A549 (cell line): ENCODE measurements around the gene BTC.

Experiments
- EP300 ChIP-seq, 2 experiments: fragments of >200 bp; sonication (Bioruptor Twin); formaldehyde crosslinking; IDR thresholded peaks; 2 replicates in 1 of 2; 3 replicates in 1 of 2; pipeline ENCODE4 v1.6.1; 2016 to 2017
- JUN ChIP-seq, 2 experiments: fragments of >200 bp; sonication (Bioruptor Twin); formaldehyde crosslinking; IDR thresholded peaks; 2 replicates in 1 of 2; 3 replicates in 1 of 2; pipeline ENCODE4 v1.6.1; 2016 to 2017
- POLR2A ChIP-seq: IDR thresholded peaks from 2 replicates; pipeline ENCODE4 v1.6.1; 2012; ENCODE audit warnings: mild to moderate bottlenecking, low read length
- RCOR1 ChIP-seq: fragments of 150-350 bp; IDR thresholded peaks from 2 replicates; pipeline ENCODE4 v1.6.1; 2014; ENCODE audit warnings: antibody characterized with exemption, low read length, low read depth
- SMC3 ChIP-seq: fragments of >200 bp; sonication (Bioruptor Twin); formaldehyde crosslinking; IDR thresholded peaks from 3 replicates; pipeline ENCODE4 v1.6.1; 2018; ENCODE audit warnings: inconsistent platforms
- TF ChIP-seq, protein P1 (sequence below): fragments of >200 bp; sonication (Bioruptor Twin); formaldehyde crosslinking; IDR thresholded peaks from 3 replicates; pipeline ENCODE4 v1.5.1; 2016
- TF ChIP-seq, protein P2 (sequence below): fragments of >200 bp; sonication (Bioruptor Twin); formaldehyde crosslinking; IDR thresholded peaks from 3 replicates; pipeline ENCODE4 v1.6.1; 2016
- TF ChIP-seq, protein P3 (sequence below): IDR thresholded peaks from 2 replicates; pipeline ENCODE4 v1.6.1; 2012

DNA sequence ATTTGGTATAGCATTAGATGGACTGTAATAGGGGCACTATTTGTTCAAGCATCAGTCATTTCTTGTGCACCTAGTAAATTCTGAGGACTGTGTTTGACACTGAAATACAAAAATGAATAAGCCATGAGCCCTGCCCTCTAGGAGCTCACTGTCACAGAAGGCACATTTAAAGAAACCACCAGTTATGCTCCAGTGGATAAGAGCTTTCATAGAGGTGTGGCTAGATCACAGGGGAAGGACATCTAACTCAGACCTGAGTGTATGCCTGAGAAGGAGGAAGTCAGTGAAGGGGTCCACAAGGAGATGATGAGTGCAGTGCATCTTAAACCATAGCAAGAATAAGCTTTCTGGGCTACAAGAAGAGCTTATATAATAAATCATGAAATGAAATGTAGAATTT, 40.1 kb downstream of the BTC start:
- TF ChIP-seq, protein P1, sequence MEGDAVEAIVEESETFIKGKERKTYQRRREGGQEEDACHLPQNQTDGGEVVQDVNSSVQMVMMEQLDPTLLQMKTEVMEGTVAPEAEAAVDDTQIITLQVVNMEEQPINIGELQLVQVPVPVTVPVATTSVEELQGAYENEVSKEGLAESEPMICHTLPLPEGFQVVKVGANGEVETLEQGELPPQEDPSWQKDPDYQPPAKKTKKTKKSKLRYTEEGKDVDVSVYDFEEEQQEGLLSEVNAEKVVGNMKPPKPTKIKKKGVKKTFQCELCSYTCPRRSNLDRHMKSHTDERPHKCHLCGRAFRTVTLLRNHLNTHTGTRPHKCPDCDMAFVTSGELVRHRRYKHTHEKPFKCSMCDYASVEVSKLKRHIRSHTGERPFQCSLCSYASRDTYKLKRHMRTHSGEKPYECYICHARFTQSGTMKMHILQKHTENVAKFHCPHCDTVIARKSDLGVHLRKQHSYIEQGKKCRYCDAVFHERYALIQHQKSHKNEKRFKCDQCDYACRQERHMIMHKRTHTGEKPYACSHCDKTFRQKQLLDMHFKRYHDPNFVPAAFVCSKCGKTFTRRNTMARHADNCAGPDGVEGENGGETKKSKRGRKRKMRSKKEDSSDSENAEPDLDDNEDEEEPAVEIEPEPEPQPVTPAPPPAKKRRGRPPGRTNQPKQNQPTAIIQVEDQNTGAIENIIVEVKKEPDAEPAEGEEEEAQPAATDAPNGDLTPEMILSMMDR, result no peak
- TF ChIP-seq POLR2A (no peak), JUN (IDR thresholded peaks at IDR 0.05) (no peak), RCOR1 (no peak), EP300 (IDR thresholded peaks at IDR 0.05) (no peak), SMC3 (no peak)
- TF ChIP-seq, protein P2, sequence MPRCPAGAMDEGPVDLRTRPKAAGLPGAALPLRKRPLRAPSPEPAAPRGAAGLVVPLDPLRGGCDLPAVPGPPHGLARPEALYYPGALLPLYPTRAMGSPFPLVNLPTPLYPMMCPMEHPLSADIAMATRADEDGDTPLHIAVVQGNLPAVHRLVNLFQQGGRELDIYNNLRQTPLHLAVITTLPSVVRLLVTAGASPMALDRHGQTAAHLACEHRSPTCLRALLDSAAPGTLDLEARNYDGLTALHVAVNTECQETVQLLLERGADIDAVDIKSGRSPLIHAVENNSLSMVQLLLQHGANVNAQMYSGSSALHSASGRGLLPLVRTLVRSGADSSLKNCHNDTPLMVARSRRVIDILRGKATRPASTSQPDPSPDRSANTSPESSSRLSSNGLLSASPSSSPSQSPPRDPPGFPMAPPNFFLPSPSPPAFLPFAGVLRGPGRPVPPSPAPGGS, result no peak
- TF ChIP-seq, protein P3, sequence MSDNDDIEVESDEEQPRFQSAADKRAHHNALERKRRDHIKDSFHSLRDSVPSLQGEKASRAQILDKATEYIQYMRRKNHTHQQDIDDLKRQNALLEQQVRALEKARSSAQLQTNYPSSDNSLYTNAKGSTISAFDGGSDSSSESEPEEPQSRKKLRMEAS, result no peak
